H9 (cell line): Measurements from ENCODE around the gene IFRD2. TPM values are rescaled to one million over a fixed set of nuclear protein-coding genes. Genes with fewer than 3 reads are reported as not detected.

Experiments used
- DNase-seq: peaks from one replicate; pipeline ENCODE4 v3.0.0-alpha.2; 2017
- H2AFZ ChIP-seq: one replicate; pipeline ENCODE4 v1.6.1; 2013; ENCODE audit warnings: mild to moderate bottlenecking, low read length, control low read depth, moderate library complexity
- H2AK5ac ChIP-seq: 2 replicates; pipeline ENCODE4 v1.6.1; 2013; ENCODE audit warnings: low read length, control low read depth, mixed read lengths; ENCODE audit not compliant: insufficient read length
- H2BK120ac ChIP-seq: one replicate; pipeline ENCODE4 v1.6.1; 2013; ENCODE audit warnings: low read depth, mild to moderate bottlenecking, low read length, control low read depth, inconsistent platforms; ENCODE audit not compliant: poor library complexity, severe bottlenecking
- H2BK12ac ChIP-seq: 2 replicates; pipeline ENCODE4 v1.6.1; 2013; ENCODE audit warnings: low read length, control low read depth, mixed read lengths, low read depth; ENCODE audit not compliant: insufficient read length
- H2BK15ac ChIP-seq: 2 replicates; pipeline ENCODE4 v1.6.1; 2013; ENCODE audit warnings: low read depth, low read length, control low read depth
- H2BK20ac ChIP-seq: one replicate; pipeline ENCODE4 v1.6.1; 2013; ENCODE audit warnings: low read depth, mild to moderate bottlenecking, low read length, control low read depth, inconsistent platforms; ENCODE audit not compliant: poor library complexity, severe bottlenecking
- H2BK5ac ChIP-seq: 2 replicates; pipeline ENCODE4 v1.6.1; 2013; ENCODE audit warnings: low read length, control low read depth, mixed read lengths; ENCODE audit not compliant: insufficient read length
- H3K14ac ChIP-seq: 2 replicates; pipeline ENCODE4 v1.6.1; 2013; ENCODE audit warnings: low read length, control low read depth; ENCODE audit not compliant: insufficient read depth
- H3K18ac ChIP-seq: 2 replicates; pipeline ENCODE4 v1.6.1; 2013; ENCODE audit warnings: low read depth, mild to moderate bottlenecking, mixed read lengths, low read length, control low read depth; ENCODE audit not compliant: insufficient read length
- H3K23ac ChIP-seq: 2 replicates; pipeline ENCODE4 v1.6.1; 2013; ENCODE audit warnings: low read length, control low read depth, mixed read lengths, low read depth; ENCODE audit not compliant: insufficient read length
- H3K23me2 ChIP-seq: 2 replicates; pipeline ENCODE4 v1.6.1; 2013; ENCODE audit warnings: low read depth, mild to moderate bottlenecking, mixed read lengths, low read length, control low read depth; ENCODE audit not compliant: insufficient read length, poor library complexity, severe bottlenecking
- H3K27ac ChIP-seq: 2 replicates; pipeline ENCODE4 v1.5.1; 2013; ENCODE audit warnings: low read length, control low read depth, mixed read lengths, low read depth; ENCODE audit not compliant: insufficient read length
- H3K27me3 ChIP-seq: 2 replicates; pipeline ENCODE4 v1.6.1; 2013; ENCODE audit warnings: low read length, control low read depth, inconsistent platforms; ENCODE audit not compliant: insufficient read depth
- H3K4ac ChIP-seq: 2 replicates; pipeline ENCODE4 v1.6.1; 2013; ENCODE audit warnings: low read depth, mild to moderate bottlenecking, control low read depth, inconsistent platforms, low read length, moderate library complexity
- H3K4me1 ChIP-seq: 2 replicates; pipeline ENCODE4 v1.6.1; 2013; ENCODE audit warnings: low read length, control low read depth, inconsistent platforms; ENCODE audit not compliant: insufficient read depth
- H3K4me2 ChIP-seq: 2 replicates; pipeline ENCODE4 v1.6.1; 2013; ENCODE audit warnings: low read length, control low read depth, mixed read lengths; ENCODE audit not compliant: insufficient read length, insufficient read depth
- H3K56ac ChIP-seq: 2 replicates; pipeline ENCODE4 v1.6.1; 2013; ENCODE audit warnings: low read depth, mild to moderate bottlenecking, mixed read lengths, low read length, control low read depth; ENCODE audit not compliant: insufficient read length
- H3K79me1 ChIP-seq: 2 replicates; pipeline ENCODE4 v1.6.1; 2013; ENCODE audit warnings: low read depth, mild to moderate bottlenecking, moderate library complexity, low read length, control low read depth, inconsistent platforms; ENCODE audit not compliant: insufficient read depth, poor library complexity, severe bottlenecking
- H3K79me2 ChIP-seq: 2 replicates; pipeline ENCODE4 v1.6.1; 2013; ENCODE audit warnings: low read length, control low read depth, inconsistent platforms; ENCODE audit not compliant: insufficient read depth
- H3K9ac ChIP-seq: 2 replicates; pipeline ENCODE4 v1.6.1; 2013; ENCODE audit warnings: low read length, control low read depth, mixed read lengths; ENCODE audit not compliant: insufficient read length; ENCODE audit errors: extremely low read depth
- H3K9me3 ChIP-seq: one replicate; pipeline ENCODE4 v1.6.1; 2013; ENCODE audit warnings: low read depth, low read length, inconsistent platforms; ENCODE audit not compliant: control insufficient read depth
- H3T11ph ChIP-seq: one replicate; pipeline ENCODE4 v1.6.1; 2013; ENCODE audit warnings: mild to moderate bottlenecking, low read length, control low read depth, inconsistent platforms
- H4K20me1 ChIP-seq: one replicate; pipeline ENCODE4 v1.6.1; 2013; ENCODE audit not compliant: control insufficient read depth, insufficient read length, insufficient read depth
- H4K5ac ChIP-seq: 2 replicates; pipeline ENCODE4 v1.6.1; 2013; ENCODE audit warnings: low read depth, mild to moderate bottlenecking, mixed read lengths, low read length, control low read depth; ENCODE audit not compliant: insufficient read length
- H4K8ac ChIP-seq: replicated peaks from 2 replicates; pipeline ENCODE4 v1.6.1; 2013; ENCODE audit warnings: low read length, control low read depth, mixed read lengths, low read depth; ENCODE audit not compliant: insufficient read length
- H4K91ac ChIP-seq: 2 replicates; pipeline ENCODE4 v1.6.1; 2013; ENCODE audit warnings: low read depth, mild to moderate bottlenecking, moderate library complexity, mixed read lengths, low read length, control low read depth; ENCODE audit not compliant: insufficient read length
- H3K27ac Mint-ChIP-seq, 3 experiments: 2 replicates in 2 of 3; 3 replicates in 1 of 3; pipeline ENCODE4 v1.8.0; 2020 to 2021; ENCODE audit warnings: mixed read lengths in 3 of 3, mild to moderate bottlenecking in 1 of 3, moderate library complexity in 1 of 3
- H3K27me3 Mint-ChIP-seq: 2 replicates; pipeline ENCODE4 v1.8.0; 2021; ENCODE audit warnings: low read depth, mild to moderate bottlenecking, moderate library complexity, mixed read lengths
- H3K36me3 Mint-ChIP-seq, 3 experiments: 2 replicates in 2 of 3; 3 replicates in 1 of 3; pipeline ENCODE4 v1.8.0; 2020 to 2021; ENCODE audit warnings: low read depth in 3 of 3, mixed read lengths in 3 of 3; ENCODE audit not compliant: insufficient read depth in 1 of 3
- H3K4me1 Mint-ChIP-seq, 2 experiments: 2 replicates each; pipeline ENCODE4 v1.8.0; 2020; ENCODE audit warnings: mixed read lengths in 2 of 2
- H3K4me3 Mint-ChIP-seq, 2 experiments: 2 replicates in 1 of 2; 3 replicates in 1 of 2; pipeline ENCODE4 v1.8.0; 2020 to 2021; ENCODE audit warnings: mild to moderate bottlenecking in 2 of 2, mixed read lengths in 2 of 2, moderate library complexity in 1 of 2
- H3K9me3 Mint-ChIP-seq, 2 experiments: 2 replicates in 1 of 2; 3 replicates in 1 of 2; pipeline ENCODE4 v1.8.0; 2020; ENCODE audit warnings: mild to moderate bottlenecking in 2 of 2, mixed read lengths in 2 of 2, moderate library complexity in 1 of 2
- WGBS: extraction: QIAGEN DNeasy Blood & Tissue Kit; methylation state at CpG from one replicate; pipeline ENCODE4 v1.1.7; 2013; ENCODE audit warnings: missing lambda C conversion rate, low lambda C conversion rate, mixed read lengths; ENCODE audit not compliant: insufficient read length; ENCODE audit errors: extremely low coverage; 5-methylcytosine and 5-hydroxymethylcytosine counted together
- total RNA-seq: library from RNA; stranded (reverse); gene quantifications from 2 replicates; pipeline ENCODE4 v1.2.1, GENCODE V29; 2021
- TF ChIP-seq, protein P1 (sequence below): fragments of 200-600 bp; sonication (generic); conservative IDR thresholded peaks from 3 replicates; pipeline ENCODE4 v1.8.0; 2021; ENCODE audit warnings: antibody characterized with exemption, mild to moderate bottlenecking

Gene IFRD2
- total RNA-seq, 1 experiment from 2014 or later = 109 TPM

DNA sequence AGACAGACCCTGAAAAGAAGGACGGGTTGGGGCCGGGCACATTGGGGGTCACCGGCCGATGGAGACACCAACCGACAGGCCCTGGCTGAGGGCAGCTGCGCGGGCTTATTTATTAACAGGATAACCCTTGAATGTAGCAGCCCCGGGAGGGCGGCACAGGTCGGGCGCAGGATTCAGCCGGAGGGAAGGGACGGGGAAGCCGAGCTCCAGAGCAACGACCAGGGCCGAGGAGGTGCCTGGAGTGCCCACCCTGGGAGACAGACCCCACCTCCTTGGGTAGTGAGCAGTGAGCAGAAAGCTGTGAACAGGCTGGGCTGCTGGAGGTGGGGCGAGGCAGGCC is 15.5 kb downstream of the IFRD2 start:
- Mint-ChIP-seq H3K9me3 (no peaks in the 10 kb centered on the region; a peak in 1 of 5 replicates), H3K27ac (no peak overlapping the region), H3K27me3 (peaks cover 57% of the 10 kb centered on the region), H3K36me3 (no peaks in the 10 kb centered on the region; a peak in 1 of 7 replicates), H3K4me1 (peaks cover 22 to 30% of the 10 kb centered on the region in 2 experiments), H3K4me3 (no peak overlapping the region)
- Histone ChIP-seq H3K9ac (no peak overlapping the region), H3K56ac (no peak overlapping the region), H3T11ph (no peak overlapping the region), H3K14ac (no peak overlapping the region), H4K91ac (no peak overlapping the region), H3K79me2 (no peaks in the 10 kb centered on the region), H3K4me1 (no peaks in the 10 kb centered on the region), H2BK120ac (no peak overlapping the region), H2AFZ (no peak overlapping the region), H3K27ac (no peak overlapping the region), H3K18ac (no peak overlapping the region), H2BK12ac (no peak overlapping the region), H2BK15ac (no peak overlapping the region), H3K79me1 (no peaks in the 10 kb centered on the region), H3K23me2 (peaks cover 10% of the 10 kb centered on the region), H3K23ac (no peak overlapping the region), H4K5ac (no peak overlapping the region), H2BK20ac (no peak overlapping the region), H2AK5ac (no peak overlapping the region), H4K20me1 (no peaks in the 10 kb centered on the region), H3K27me3 (peaks cover 16% of the 10 kb centered on the region; the same call in 1 of the 2 replicates), H3K4me2 (no peak overlapping the region), H3K4ac (no peak overlapping the region), H2BK5ac (no peak overlapping the region), H4K8ac (no peak overlapping the region), H3K9me3 (no peaks in the 10 kb centered on the region)
- no peak for DNase-seq
- WGBS = no CpG with 5 or more reads among the region's 17 CpGs
- TF ChIP-seq, protein P1, sequence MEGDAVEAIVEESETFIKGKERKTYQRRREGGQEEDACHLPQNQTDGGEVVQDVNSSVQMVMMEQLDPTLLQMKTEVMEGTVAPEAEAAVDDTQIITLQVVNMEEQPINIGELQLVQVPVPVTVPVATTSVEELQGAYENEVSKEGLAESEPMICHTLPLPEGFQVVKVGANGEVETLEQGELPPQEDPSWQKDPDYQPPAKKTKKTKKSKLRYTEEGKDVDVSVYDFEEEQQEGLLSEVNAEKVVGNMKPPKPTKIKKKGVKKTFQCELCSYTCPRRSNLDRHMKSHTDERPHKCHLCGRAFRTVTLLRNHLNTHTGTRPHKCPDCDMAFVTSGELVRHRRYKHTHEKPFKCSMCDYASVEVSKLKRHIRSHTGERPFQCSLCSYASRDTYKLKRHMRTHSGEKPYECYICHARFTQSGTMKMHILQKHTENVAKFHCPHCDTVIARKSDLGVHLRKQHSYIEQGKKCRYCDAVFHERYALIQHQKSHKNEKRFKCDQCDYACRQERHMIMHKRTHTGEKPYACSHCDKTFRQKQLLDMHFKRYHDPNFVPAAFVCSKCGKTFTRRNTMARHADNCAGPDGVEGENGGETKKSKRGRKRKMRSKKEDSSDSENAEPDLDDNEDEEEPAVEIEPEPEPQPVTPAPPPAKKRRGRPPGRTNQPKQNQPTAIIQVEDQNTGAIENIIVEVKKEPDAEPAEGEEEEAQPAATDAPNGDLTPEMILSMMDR = no peak
